ENCODE results near the gene GPC6.

GPC6 gene

DNA sequence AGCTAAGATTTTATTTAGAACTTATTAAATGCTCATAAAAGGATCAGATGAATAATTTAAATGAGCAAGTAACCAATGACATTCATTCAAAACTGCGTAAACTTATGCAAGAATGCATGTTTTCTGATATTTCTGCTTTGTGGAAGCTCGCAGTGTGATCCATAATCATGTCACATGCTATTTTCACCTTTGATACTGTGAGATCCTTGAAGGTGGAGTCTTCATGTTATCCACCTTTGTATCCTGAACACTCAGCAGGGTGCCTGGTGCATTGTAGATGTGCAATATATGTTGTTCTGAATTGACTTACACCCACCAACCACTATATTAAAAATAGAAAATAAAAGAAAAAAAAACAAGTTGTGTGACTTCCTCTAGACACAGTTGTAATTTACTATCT lies 919.4 kb downstream of the GPC6 start:
- no peak for DNase-seq

DNA sequence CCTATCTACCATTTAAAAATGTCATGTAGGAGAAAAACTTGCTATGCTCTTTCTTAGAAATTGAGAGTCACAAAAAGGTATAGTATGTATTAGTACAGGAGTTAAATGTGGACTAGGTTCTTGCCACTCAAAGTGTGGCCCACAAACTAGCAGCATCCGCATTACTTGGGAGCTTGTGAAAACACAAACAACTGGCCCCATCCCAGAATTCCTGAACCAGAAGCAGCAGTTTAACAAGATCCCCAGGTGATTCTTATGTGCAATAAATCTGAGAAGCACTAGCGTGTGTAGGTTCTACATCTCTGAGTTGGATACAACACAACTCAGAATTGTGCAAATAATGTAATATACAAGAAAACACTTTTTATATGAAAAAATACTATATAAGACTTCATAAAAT lies 927.0 kb downstream of the GPC6 start:
- DNase-seq = no peak

DNA sequence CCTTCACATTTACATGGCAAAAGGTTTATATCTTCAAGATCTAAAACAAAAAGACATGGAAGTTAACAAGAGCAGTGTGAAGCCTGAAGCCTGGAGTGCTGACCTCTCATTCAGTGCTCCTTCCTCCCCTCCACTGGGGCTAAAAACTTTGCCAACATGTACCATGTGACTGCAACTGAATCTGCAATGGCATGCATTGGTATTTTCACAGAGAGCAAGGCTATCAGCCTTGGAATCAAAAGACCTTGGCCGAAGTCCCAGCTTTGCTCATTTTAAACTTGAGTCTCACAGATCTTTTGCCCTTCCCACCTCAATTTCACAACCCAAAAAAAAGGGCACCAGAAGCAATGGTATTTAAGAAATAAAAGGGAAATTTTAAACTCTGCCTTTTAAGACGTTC lies 927.8 kb downstream of the GPC6 start:
- no peak for DNase-seq

DNA sequence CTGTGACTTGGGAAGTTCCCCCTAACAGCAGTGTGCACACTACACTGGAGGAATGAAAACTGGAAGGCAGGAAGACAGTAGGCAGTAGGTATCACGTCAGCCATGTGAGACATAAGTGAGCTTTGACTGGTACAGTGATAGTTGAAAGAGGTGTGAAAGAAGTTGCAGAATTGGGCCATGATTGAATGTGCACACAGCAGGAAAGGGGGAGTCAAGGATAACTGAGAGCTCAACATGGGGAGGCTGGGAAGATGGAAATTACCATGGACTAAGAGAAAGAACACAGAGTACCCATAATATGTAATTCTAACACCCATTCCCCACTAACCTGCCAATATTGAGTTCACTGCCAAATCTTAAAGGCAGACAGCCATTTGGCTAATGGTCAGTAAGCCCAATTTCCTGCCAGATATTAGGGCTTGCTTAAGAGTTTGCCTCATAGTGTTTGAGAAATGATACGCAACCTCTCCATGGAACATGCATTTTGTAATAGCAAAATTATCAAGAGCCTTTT lies 931.2 kb downstream of the GPC6 start:
- no peak for DNase-seq

DNA sequence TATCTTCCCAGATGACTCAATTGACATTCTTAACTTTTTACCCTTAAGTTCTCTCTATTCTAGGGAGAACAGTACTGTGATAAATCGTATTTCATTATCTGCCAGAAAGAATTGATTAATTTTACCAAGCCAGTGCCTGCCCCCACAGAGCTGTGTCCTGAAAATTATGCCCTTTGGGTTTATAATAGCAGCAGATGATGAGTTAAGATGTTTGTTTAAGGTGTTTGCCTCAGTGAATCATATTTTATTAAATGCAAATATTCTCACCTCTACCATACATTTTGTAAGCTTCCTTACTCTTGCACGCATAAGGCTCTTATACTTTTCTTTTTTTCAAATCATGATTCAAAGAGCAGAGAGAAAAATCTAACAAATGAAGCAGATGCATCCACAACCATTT lies 934.3 kb downstream of the GPC6 start:
- DNase-seq = no peak

DNA sequence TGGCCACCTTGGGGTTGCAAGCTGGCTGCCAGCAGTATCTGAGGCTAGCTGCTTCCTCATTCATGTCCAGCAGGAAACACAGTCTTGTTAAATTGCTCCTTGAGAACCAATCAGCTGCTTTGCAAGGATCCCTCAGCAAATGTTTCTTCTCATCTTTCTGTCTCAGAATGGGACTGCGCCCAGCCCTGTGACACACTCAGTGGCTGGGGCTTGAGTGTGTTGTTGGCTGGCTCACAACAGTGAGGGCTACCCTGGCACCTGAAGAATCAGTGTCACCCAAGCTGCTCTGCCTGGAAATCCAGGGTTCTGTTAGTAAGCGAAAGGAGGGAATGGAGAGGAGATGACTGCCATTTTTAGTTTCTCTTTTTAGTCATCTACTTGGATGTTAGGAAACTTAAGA lies 935.7 kb downstream of the GPC6 start:
- DNase-seq = no peak

DNA sequence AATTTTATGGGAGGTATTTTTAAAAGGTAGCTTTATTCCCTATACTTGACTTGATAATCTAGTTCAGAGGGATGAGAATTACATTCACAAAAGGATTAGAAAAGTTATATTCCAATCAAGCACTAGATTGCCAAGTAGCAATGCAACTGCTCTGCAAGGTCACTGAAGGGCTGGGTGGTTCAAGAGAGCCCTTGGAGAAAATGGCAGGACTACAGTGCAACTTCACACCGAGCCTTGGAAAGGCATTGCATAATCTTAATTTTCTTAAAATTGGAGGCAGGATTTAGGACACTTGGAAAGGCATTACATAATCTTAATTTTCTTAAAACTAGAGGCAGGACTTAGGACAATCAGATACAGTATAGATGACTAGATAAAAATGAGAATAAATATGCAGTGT lies 936.9 kb downstream of the GPC6 start:
- DNase-seq = no peak

DNA sequence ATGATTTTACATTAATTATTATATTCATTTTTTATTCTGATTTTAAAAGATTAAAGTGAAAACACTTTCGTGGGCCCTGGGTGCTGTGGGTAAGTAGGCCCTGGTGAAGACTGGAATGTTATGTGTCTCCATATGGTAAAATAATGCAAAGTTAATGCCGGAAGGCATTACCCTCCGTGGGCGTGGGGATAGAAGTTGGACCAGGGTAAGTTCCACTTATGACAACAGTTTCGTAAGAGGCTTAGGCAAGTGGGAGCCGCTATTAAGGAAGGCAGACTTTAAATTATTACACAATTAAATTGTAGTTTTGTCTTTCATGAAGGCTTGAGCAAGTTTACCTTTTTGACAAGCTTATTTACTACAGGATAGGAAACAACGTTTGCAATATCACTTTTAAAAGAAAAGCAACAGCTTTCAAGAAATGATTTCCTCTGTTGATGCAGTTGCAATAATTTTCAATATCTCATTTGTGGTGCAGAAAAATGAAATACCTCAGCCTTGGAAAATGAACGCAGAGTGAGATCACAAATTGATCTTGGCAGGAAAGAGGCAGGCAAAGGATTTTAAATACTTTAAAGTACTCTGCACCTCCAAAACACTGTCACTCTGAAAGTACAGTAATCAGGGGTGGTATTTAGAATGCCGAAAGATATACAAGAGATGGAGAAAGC lies 942.3 kb downstream of the GPC6 start:
- no peak for DNase-seq

DNA sequence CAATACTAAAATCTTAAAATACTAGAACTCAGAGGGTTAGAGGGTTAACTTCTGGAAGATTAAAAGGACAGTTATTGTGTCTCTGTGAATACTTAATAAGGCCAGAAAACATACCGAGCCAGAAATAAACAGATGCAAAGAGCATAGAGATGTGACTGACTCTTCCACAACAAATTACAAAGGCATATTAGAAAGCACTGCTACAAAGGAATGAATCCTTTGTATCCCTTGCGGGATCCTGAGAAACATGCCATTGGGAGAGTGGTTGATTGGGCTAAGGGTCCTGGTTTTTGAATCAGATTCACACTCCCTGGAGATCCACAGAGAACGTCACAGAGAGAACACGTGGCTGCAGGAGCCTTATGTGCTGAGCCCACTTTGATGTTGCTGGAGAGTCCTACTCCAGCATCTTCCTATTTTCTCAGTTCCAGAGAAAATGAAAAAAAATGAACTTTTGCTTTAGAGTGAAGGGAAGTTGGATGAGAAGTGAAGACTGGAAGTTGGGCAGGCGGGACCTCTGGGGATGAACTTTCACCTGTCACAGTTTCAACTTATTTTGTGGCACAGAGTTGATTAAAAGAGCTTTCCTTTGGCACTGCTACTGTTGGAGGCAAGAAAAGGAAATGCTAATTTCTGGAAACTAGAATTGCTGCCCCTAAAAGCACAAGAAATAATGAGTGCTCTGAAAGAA lies 943.0 kb downstream of the GPC6 start:
- DNase-seq = no peak

DNA sequence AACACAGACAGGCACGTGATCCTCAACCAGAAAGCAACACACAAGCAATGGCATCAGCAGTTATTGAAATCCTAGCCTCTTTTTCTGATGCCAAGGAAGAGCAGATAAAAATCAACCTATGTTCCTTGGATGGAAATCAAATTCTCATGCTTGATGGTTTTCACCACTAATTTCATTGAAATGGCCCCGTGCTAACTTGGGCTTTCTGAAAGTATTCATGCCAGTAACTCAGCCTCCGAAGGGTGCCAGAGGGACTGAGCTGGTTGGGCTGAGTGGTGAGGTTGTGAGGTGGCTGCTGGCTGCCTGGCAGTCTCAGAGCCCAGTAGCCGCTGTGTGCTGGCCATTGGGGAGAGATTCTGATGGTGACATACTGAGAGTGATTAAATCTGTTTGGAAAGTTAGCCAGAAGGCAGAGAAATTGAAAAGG lies 943.6 kb downstream of the GPC6 start:
- no peak for DNase-seq

DNA sequence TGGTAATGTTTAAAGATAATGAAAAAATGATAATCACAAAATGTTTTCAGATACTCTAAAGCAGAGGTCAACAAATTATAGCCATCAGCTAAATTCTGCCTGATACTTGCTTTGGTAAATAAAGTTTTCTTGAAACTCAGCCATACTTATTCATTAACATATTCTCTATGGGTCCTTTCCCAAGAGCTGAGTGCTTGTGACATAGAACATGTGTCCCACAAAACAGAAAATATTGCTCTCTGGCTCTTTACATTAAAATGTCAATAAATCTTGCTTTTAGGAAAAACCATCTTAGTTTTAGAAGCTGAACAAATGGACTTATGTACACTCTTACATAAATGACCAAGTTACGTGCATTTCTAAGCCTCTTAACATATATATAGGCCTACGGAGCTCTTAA lies 945.8 kb downstream of the GPC6 start:
- DNase-seq = no peak

DNA sequence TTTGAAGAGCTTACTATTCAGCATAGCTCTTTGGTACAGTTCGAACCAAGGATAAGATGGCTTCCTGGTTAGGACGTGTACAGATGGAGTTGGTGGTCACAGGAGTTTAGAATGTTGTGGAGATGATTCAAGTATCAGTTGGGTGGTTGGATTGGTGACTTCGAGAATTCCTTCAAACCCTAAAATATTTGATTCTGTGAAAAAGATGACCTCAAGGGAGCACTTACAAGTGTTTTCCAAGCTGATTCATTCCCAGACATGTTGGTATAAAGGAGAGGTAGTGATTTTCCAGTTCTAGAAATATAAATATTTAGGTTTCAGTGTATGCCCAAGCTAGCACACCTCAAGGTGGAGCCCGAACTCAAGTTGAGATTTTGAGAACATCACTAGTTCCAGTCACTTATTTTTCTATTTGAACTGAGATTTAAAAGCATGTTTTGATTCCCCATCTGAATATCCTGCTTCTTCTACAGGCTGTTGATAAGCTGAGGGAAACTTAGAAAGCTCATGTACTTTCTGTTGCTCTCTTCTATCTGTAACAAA lies 946.8 kb downstream of the GPC6 start:
- no peak for DNase-seq

DNA sequence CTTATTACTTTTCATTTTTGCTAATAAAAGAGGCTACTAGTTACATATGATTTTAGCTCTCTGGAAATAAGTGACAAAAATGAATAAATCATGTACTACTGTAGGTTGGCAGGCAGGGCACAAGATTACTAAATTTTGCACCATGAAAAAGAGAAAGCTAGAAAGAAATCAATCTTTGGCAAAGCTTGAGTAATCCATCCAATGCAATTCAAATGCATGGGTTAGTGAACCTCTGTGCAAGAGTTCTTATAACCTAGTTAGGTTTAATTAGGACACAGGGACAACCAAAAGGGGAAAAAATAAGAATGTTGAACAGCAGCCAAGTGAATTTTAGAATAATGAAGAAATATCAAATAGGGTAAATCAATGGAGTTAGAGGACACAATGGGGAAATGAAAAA lies 947.4 kb downstream of the GPC6 start:
- DNase-seq = no peak

DNA sequence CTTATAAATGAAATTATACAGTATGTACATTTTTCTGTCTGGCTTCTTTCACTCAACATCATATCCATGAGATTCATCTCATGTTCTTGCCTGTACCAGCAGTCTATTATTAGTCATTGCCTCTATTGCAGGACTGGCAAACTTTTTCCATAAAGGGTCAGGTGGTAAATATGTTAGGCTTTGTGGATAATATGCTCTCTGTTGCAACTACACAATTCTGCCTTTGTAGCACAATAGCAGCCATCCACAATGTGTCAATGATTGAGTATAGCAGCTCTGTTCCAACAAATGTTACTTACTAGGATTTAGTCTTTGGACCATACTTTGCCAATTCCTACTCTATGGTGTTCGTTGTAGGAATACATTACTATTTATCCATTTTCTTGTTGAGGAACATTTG lies 948.5 kb downstream of the GPC6 start:
- DNase-seq = no peak

DNA sequence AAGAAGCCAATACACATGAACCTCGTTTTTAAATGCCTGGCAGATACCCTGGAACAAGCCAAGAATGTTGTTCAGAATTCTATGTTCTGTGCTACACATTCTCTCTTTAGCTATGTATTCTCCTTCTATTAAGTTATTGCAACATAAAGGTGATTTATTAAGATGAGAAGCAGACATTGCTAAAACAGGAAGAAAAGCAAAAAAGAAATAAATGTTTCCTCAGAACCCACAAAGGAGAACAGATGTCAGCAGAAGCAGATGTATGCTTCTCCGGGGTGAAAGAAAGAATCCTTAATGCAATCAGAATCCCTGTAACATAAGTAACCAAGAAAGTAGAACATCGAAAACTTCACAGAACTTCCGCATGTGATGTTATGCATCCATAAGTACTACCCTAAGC lies 950.0 kb downstream of the GPC6 start:
- no peak for DNase-seq

DNA sequence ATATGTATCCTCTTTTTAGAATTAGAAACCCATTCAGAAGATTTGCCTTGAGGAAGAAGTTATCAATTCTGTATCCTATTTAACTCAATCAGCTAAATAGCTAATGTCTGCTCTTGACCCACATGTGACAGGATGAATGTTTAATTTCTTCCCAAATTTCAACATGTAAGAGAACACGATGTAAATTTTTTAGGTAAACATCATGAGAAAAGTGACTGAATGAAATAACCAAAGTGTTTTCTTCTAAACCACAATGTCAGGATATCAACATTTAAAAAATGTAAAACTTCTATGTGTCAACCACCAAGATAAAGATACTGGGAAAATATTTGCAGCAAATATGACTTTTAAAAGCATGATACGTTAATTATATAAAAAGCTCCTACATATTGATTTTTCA lies 950.4 kb downstream of the GPC6 start:
- no peak for DNase-seq

DNA sequence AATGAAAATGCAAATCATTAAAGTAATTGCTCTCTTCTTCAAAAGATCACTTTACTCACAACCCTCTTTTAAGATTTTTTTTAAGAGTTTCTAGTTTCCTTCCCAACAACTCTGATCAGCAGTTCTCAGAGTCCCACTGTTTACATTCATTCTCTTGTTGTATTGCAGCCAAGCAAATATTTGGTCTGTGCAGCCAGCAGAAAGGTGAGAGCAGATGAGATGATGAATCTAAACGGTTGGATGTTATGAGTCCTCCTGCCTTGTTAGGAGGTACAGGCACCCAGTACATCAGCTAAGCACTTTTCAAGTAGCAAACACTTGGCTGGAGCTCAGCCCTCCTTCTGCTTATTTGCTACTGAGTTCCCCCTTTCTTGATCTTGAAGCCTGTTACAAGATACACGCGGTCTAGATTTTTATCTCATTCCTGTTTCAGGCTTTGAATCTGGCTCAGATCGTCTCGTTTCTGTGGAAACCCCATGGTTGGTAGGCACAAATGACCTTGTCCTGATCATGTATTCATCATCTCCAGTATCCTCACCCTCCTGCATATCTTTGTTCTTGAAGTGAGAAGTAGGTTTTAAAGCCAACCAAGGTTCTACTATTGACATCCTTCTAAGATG lies 952.1 kb downstream of the GPC6 start:
- no peak for DNase-seq

DNA sequence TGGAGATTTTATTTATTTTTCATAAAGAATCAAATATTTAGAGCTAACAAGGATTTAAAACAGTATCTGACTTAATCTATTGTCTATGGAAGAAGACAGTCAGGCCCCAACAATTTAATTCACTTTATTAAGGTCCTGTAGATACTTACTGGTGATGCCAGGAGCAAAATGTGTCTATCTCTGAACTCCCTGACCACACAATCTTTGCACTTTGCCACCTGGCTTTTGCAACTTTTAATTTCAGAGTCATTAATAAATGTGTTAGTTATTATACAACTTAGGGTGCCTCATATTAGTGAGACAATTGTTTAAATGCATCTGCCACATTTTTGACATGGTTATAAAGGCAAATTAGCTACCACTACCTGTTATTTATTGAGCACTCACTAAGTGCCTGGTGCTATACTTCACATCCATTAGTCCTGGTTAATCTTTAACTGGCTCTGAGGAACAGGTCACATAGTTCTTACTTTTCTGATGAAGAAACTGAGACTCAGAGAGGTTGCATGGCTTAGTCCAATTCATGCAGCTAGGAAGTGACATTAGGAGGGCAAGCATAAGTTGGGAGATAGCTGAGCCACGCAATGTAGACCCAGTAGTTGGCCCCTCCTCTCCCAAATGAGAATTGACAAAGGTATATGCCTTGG lies 955.0 kb downstream of the GPC6 start:
- no peak for DNase-seq

DNA sequence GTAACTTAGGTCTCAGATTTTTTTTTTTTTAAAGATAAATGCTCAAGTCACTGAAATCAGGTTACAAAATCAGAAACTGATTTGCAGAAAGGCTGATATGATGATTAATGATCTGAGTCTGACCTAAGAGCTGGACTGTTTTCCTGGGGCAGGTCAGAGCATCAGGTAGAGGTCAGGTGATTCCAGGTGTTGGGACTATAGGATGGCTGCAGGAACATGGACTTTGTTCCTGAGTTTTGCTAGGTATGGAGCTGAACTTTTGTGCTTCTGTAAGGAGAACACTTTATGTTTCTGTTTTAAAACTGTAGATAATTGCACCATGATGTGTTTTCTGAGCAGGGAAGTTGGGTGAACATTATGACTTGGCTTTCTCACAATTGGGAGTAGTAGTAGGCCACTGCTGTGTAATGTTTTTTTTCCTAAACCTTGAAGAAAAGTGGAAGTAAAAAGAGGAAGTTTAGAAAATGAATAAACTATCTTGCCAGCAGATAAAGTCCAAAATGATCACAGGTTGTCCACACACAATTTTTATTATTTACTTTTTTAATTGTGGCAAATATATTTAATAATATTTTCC lies 955.7 kb downstream of the GPC6 start:
- peak; percentile 15 for DNase-seq

DNA sequence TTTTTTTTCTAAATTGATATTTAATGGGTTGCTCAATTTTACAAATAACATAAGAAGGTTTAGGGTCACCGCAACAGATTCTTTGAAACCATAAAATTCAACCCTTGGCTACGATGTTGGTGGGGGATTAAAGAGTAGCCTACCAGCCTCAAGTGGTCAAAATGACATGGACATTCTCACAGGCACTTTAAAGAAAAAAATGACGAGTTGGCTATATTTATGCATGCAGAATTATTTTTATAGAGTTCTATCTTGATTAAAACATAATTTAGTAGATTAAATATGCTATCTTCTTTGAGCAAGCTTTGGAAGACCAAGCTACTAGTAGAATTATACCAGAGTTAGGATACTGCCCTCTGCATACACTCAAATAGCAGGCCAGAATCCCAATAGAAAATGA lies 959.9 kb downstream of the GPC6 start:
- DNase-seq = no peak

DNA sequence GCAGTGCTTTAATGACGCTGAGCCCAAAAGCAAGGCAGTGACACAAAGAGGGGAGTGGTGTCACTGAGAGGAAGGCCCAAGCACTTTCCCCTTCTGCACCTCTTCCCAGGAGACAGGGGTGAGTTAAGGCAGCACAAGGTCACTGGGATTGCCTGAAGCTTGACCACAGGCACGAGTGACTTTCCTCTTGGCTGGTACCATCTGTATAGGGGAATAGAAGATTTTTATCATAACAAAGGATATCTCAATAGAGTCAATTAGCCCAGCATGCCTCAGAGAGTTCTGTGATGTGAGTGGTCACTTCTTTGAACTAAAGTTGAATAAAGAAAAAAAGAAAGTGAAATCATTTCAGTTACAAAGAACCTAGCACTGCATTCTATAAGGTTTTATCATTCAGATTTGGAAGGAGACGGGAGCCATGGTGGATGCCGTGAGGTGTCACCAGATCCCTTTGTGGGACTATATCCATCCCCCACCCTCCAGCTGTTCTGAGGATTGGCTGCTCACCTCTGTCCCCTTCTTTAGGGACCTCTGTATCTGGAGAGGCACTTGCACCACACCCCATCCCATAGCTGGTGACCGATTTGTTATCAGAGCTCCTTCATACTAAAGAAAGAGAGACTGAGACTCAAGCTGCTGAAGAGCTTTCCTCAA lies 961.7 kb downstream of the GPC6 start:
- DNase-seq = no peak

DNA sequence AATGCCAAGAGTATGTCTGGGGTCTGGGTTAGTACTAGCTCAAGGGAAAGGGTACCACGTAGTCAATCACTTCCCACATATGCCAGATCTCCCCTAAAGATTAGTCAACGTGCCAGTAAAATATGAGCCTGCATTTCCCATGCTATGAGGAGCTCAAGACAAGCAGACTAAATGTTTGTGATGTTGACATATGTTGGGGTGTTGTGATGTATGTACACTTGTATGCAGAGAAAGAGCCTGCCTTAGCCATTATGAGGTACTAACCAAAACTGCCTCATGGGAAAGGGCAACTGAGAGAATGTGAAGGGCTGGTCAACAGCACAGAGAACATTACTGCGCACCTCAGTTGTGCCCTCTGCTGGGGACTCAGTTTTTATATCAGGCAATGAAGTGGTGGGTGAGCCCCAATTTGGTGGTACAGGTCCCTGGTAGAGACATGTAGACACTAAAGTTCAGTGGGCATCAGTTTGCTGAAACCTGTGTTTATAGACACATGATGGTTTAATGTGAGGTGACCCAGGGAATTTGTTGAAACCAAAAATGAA lies 965.9 kb downstream of the GPC6 start:
- DNase-seq = peak; percentile 18
